HepG2 (cell line): Measurements from ENCODE around the gene SCYGR8. TPM values are rescaled to one million over a fixed set of nuclear protein-coding genes. Genes with fewer than 3 reads are reported as not detected.

ENCODE experiments used
- EHMT2 ChIP-seq: fragments of 200-600 bp; sonication (generic); IDR thresholded peaks from 2 replicates; pipeline ENCODE4 v1.7.0; 2017; ENCODE audit warnings: antibody characterized with exemption, low read depth, low read length, borderline replicate concordance
- ELF3 ChIP-seq: IDR thresholded peaks from 2 replicates; pipeline ENCODE4 v1.6.1; 2016; ENCODE audit warnings: missing genetic modification reagents, missing compliant biosample characterization
- FOSL2 ChIP-seq: sonication (generic); formaldehyde crosslinking; IDR thresholded peaks from 2 replicates; pipeline ENCODE4 v1.4.0; 2020; ENCODE audit warnings: missing genetic modification reagents
- FOXA1 ChIP-seq, 2 experiments: fragments of 450-650 bp in 1 of 2; sonication (generic) in 1 of 2; formaldehyde crosslinking in 1 of 2; IDR thresholded peaks; 2 replicates each; pipeline versions ENCODE4 v1.4.0 to v1.6.1; 2016 to 2020; ENCODE audit warnings: missing genetic modification reagents in 1 of 2
- HMGA1 ChIP-seq: sonication (generic); formaldehyde crosslinking; conservative IDR thresholded peaks from 2 replicates; pipeline ENCODE4 v1.4.0; 2020; ENCODE audit warnings: missing genetic modification reagents
- HNF4A ChIP-seq: sonication (generic); formaldehyde crosslinking; IDR thresholded peaks from 2 replicates; pipeline ENCODE4 v1.4.0; 2020; ENCODE audit warnings: missing genetic modification reagents
- HNRNPK ChIP-seq: fragments of 200-400 bp; formaldehyde crosslinking; IDR thresholded peaks from 2 replicates; pipeline ENCODE4 v1.6.1; 2018; ENCODE audit warnings: low read length, low read depth, moderate library complexity, mild to moderate bottlenecking; ENCODE audit not compliant: poor library complexity, severe bottlenecking
- KAT2B ChIP-seq: fragments of 150-350 bp; IDR thresholded peaks from 2 replicates; pipeline ENCODE4 v1.6.1; 2014; ENCODE audit warnings: low read depth, low read length, borderline replicate concordance
- KDM2A ChIP-seq: sonication (generic); formaldehyde crosslinking; IDR thresholded peaks from 2 replicates; pipeline ENCODE4 v1.4.0; 2020; ENCODE audit warnings: low read depth, missing genetic modification reagents, borderline replicate concordance
- KDM5A ChIP-seq: fragments of 200-600 bp; sonication (generic); IDR thresholded peaks from 2 replicates; pipeline ENCODE4 v1.7.0; 2018; ENCODE audit warnings: antibody characterized with exemption, mild to moderate bottlenecking, low read length, borderline replicate concordance
- MAFF ChIP-seq: IDR thresholded peaks from 2 replicates; pipeline ENCODE4 v1.6.1; 2011; ENCODE audit warnings: low read depth, low read length, improper control_type of control experiment
- MXI1 ChIP-seq: IDR thresholded peaks from 3 replicates; pipeline ENCODE4 v1.6.1; 2012; ENCODE audit warnings: low read depth, low read length, inconsistent platforms, borderline replicate concordance
- SMARCC2 ChIP-seq: fragments of 450-650 bp; IDR thresholded peaks from 2 replicates; pipeline ENCODE4 v1.6.1; 2017; ENCODE audit warnings: antibody characterized with exemption, mild to moderate bottlenecking
- TCF7 ChIP-seq: sonication (generic); IDR thresholded peaks from 2 replicates; pipeline ENCODE4 v1.6.1; 2016; ENCODE audit warnings: antibody characterized with exemption, low read depth
- TEAD3 ChIP-seq: optimal IDR thresholded peaks from 2 replicates; pipeline ENCODE3; 2016; ENCODE audit warnings: borderline replicate concordance
- TRAFD1 ChIP-seq: sonication (generic); formaldehyde crosslinking; IDR thresholded peaks from 2 replicates; pipeline ENCODE4 v1.5.1; 2020; ENCODE audit warnings: missing genetic modification reagents, mild to moderate bottlenecking, borderline replicate concordance
- YEATS2 ChIP-seq: sonication (generic); formaldehyde crosslinking; IDR thresholded peaks from 2 replicates; pipeline ENCODE4 v1.4.0; 2020; ENCODE audit warnings: missing genetic modification reagents, borderline replicate concordance
- ZBTB21 ChIP-seq: sonication (generic); formaldehyde crosslinking; IDR thresholded peaks from 2 replicates; pipeline ENCODE4 v1.4.0; 2020; ENCODE audit warnings: missing genetic modification reagents
- ZBTB49 ChIP-seq: sonication (generic); formaldehyde crosslinking; IDR thresholded peaks from 2 replicates; pipeline ENCODE4 v1.4.0; 2020; ENCODE audit warnings: missing genetic modification reagents, borderline replicate concordance
- ZNF180 ChIP-seq: sonication (generic); formaldehyde crosslinking; IDR thresholded peaks from 2 replicates; pipeline ENCODE4 v1.4.0; 2020; ENCODE audit warnings: low read depth, missing genetic modification reagents, borderline replicate concordance
- ZNF205 ChIP-seq: IDR thresholded peaks from 2 replicates; pipeline ENCODE4 v1.6.1; 2018; ENCODE audit warnings: missing biosample characterization, missing genetic modification reagents
- ZNF326 ChIP-seq: sonication (generic); formaldehyde crosslinking; IDR thresholded peaks from 2 replicates; pipeline ENCODE4 v1.4.0; 2020; ENCODE audit warnings: missing genetic modification reagents, borderline replicate concordance
- ZNF543 ChIP-seq: sonication (generic); formaldehyde crosslinking; IDR thresholded peaks from 2 replicates; pipeline ENCODE4 v1.4.0; 2020; ENCODE audit warnings: mild to moderate bottlenecking, missing genetic modification reagents
- ZNF549 ChIP-seq: sonication (generic); formaldehyde crosslinking; IDR thresholded peaks from 2 replicates; pipeline ENCODE4 v1.5.0; 2020; ENCODE audit warnings: missing genetic modification reagents
- polyA plus RNA-seq, 8 experiments: library from polyadenylated mRNA; depleted of rRNA in 3 of 8; stranded (reverse) in 7 of 8; unstranded in 1 of 8; fragments of >200 nt; fragmentation: Illumina TruSeq in 4 of 8; extraction: Trizol in 4 of 8; gene quantifications; 2 replicates each; pipeline versions ENCODE4 v1.2.1 to v1.2.3, GENCODE V29; 2011 to 2016; ENCODE audit warnings: low read depth in 4 of 8, missing spikeins in 1 of 8, mixed read lengths in 1 of 8; ENCODE audit not compliant: insufficient read depth in 1 of 8
- total RNA-seq, 5 experiments: library from RNA; depleted of rRNA; stranded (reverse); fragments of >200 nt; fragmentation: Illumina TruSeq; extraction: Trizol; gene quantifications; 2 replicates each; pipeline ENCODE4 v1.2.3, GENCODE V29; 2016; ENCODE audit warnings: low read depth in 1 of 5
- TF ChIP-seq, protein P1 (sequence below): sonication (generic); formaldehyde crosslinking; IDR thresholded peaks from 2 replicates; pipeline ENCODE4 v1.4.0; 2020; ENCODE audit warnings: mild to moderate bottlenecking, missing genetic modification reagents

The SCYGR8 gene
- total and polyA plus RNA-seq, 2 of the 13 experiments (the other 11 are each of a cell fraction or from before 2014, with no cell fraction given), result not detected

DNA sequence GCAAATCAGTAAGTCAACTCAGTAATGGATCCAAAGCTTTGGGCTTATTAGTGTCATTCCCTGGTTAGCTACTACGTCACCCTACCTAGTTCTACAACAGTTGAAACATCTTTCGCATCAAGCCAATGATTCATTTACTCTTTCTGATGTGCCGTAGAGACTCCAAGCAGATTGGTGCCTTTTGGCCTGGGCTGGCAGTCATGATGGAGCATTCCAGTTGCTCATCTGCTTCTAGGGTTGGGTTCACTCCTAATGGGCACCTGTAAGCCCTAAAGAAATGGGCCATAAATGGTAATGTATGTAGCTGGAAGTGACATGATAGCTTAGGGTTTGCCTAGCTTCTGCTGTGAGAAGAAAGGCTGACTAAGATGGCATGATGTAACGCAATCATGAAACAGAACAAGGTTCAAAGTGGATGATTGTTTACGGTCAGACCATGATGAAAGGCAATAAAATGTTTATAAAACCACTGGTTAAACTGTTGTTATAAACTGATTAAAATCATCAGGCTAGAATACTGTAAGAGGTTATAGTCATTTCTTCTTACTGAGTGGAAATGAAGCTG is 47.5 kb downstream of the SCYGR8 start (continued):
- TF ChIP-seq KDM5A (no peak), SMARCC2 (no peak), ZNF180 (no peak), MAFF (peak; percentile 38; the same call in 1 of the 2 replicates), HNF4A (CRISPR knock-in tag) (peak; percentile 65), ZNF543 (CRISPR knock-in tag) (no peak), ZBTB49 (no peak), ZBTB21 (CRISPR knock-in tag) (no peak), ZNF549 (no peak), YEATS2 (CRISPR knock-in tag) (no peak), ZNF205 (CRISPR knock-in tag) (no peak), ELF3 (CRISPR knock-in tag) (0 out of 2 replicates have a peak, but pooled peaks have one; percentile 30), EHMT2 (no peak), MXI1 (no peak), TRAFD1 (no peak), TCF7 (peak; percentile 51; the same call in 1 of the 2 replicates), KDM2A (CRISPR knock-in tag) (no peak), KAT2B (no peak), HNRNPK (no peak), TEAD3 (no peak), FOSL2 (peak; percentile 79), HMGA1 (CRISPR knock-in tag) (no peak), ZNF326 (CRISPR knock-in tag) (no peak), FOXA1 (IDR thresholded peaks at IDR 0.05) (no peak), FOXA1 (CRISPR knock-in tag; IDR thresholded peaks at IDR 0.05) (0 out of 2 replicates have a peak, but pooled peaks have one; percentile 19)
- TF ChIP-seq, protein P1, sequence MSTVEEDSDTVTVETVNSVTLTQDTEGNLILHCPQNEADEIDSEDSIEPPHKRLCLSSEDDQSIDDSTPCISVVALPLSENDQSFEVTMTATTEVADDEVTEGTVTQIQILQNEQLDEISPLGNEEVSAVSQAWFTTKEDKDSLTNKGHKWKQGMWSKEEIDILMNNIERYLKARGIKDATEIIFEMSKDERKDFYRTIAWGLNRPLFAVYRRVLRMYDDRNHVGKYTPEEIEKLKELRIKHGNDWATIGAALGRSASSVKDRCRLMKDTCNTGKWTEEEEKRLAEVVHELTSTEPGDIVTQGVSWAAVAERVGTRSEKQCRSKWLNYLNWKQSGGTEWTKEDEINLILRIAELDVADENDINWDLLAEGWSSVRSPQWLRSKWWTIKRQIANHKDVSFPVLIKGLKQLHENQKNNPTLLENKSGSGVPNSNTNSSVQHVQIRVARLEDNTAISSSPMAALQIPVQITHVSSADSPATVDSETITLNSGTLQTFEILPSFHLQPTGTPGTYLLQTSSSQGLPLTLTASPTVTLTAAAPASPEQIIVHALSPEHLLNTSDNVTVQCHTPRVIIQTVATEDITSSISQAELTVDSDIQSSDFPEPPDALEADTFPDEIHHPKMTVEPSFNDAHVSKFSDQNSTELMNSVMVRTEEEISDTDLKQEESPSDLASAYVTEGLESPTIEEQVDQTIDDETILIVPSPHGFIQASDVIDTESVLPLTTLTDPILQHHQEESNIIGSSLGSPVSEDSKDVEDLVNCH (CRISPR knock-in tag), result no peak
